Measurements from ENCODE around the gene MARCHF10.
"Not testable (repeated sequence)": the region's sequence is repeated elsewhere in the genome, so short reads cannot be mapped to it uniquely, and the experiment has no call there.

MARCHF10 gene

DNA sequence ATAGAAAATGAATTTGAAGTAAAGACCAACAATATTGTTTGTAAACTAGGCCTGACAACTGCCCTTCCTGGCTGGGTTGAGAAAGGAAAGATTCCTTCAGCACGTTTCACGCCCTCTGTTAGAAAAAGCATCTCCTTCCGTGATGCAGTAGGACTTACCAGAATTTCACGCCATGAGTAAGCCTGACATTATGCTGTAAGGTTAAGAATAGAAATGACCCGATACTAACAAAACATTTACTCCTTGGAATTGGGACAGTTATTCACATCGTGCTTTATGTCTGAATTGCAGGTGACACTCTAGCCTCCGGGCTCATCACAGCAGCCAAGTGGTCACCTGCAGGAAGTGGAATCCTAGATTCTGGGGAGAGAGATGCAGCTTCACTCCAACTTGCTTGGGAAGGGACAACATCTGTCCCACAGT is 17.5 kb downstream of the MARCHF10 start:
- no peak for DNase-seq (ENCODE audit: low read depth)

DNA sequence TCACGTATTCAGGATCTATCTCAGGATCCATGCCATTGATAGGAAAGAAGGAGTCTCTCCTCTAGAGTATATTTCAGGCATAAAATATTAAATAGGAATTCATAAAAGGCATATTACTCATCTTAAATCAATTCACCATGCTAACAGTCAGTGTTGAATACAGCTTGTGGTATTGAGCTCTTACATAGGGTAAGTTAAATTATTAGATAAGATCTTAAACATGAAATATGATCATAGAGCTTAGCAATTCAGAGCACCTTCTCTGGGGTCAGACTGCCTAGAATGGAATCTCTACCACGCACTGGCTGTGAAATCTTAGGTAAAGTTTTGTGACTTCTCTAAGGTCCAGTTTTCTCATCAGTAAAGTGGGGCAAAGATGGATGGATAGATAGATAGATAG is 20.7 kb downstream of the MARCHF10 start:
- no peak for DNase-seq (ENCODE audit: low read depth)

DNA sequence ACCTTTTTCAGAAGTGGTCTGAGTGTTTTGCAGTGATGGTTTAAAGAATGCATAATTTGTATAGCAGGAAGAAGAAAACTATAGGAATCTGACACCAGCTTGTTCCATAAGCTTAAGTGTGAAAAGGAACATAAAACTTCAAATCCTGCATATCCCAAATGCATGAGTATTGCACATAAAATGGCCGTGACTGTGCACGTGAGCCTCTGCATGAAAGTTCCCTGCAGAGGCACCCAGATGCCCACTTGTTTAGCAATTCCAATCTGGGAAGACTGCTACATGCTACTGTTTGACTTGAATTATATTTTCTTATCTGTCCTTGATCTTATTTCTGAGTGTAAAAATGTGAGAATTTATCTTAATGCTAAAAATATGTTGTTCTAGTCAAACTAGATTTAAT is 21.5 kb downstream of the MARCHF10 start:
- no peak for DNase-seq (ENCODE audit: low read depth)

DNA sequence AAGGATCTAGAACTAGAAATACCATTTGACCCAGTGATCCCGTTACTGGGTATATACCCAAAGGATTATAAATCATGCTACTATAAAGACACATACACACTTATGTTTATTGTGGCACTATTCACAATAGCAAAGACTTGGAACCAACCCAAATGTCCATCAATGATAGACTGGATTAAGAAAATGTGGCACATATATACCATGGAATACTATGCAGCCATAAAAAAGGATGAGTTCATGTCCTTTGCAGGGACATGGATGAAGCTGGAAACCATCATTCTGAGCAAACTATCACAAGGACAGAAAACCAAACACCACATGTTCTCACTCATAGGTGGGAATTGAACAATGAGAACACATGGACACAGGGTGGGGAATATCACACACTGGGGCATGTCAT is 22.1 kb downstream of the MARCHF10 start:
- not testable (repeated sequence) for DNase-seq (ENCODE audit: low read depth)

DNA sequence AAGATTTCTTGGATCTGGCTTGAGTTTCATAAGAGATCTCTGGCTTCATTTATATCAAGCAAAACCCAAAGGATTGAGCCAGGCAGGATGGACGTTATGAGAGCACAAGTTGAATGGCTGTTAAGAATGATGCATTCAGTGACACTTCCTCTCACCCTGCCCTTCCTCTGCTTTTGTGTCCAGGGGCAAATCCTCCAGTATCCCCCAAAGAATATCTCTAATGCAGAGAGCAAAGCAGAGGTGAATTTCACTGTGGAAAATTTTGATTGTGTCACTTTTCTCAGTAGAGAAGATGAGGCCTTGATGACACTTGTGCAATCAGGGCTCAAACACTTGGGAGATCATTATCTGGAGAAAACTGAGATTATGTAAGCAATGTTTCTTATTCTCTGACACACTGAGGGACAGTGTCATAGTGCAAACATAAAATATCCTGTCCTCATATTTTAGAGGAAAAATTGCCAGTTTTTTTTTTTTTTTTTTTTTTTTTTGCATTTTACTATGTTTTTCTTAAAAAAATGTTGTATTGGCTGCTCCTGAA is 25.3 kb downstream of the MARCHF10 start:
- no peak for DNase-seq (ENCODE audit: low read depth)

DNA sequence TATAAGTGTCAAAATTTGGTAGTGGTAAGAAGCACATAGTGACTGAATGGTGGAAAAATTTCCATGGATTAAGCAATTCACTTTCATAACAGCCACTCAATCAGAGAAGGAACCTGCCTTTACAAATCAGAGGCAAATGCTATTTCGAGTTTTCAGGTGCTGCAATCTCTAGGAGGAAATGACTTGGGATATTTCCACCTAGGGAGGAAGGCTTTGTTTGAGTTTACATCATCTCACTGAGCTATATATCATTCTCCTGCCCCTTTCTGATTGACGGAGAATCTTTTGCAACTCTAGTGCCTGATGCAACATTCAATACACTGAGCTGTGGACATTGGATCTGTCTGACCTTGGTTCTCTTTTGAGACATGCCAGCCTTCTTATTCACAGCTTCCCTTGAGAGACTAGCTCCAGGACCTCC is 26.3 kb downstream of the MARCHF10 start:
- DNase-seq (ENCODE audit: low read depth): no peak

DNA sequence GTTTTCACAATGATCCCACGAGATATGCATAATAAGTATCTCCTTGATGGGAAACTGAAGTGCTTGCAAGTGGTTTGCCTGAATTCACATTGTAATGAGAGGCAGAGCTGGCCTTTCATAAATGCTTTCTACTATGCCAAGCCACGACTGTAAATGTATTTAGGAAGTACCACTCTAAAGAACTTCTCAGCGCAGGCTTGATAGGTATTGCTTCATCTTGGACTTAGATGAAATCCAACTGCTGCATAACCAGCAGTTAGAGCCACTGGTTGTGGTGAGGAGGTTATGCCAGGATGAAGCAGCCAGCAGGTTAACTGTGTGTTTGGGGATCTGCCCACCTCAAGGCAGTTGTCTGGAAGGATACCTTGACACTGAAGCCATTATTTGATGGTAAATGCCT is 26.8 kb downstream of the MARCHF10 start:
- no peak for DNase-seq (ENCODE audit: low read depth)

DNA sequence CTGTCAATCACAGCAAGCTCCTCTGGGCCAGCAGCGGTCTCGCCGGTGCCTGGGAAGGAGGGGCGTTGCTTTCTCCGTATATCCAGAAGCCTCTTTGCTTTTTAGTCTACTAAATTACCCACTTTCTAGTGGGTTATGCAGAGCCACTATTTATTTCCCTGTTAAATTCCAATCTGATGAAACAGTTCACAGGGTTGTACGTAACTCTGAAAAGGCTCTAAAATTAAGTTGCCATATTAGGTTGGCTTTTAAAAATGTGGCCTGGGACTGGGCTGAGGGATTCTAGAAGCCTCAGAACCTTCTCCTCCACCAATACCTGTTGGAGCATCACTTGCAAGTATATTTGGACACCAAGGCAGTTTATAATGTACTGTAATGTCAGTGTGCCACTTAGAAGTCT is 27.2 kb downstream of the MARCHF10 start:
- no peak for DNase-seq (ENCODE audit: low read depth)

DNA sequence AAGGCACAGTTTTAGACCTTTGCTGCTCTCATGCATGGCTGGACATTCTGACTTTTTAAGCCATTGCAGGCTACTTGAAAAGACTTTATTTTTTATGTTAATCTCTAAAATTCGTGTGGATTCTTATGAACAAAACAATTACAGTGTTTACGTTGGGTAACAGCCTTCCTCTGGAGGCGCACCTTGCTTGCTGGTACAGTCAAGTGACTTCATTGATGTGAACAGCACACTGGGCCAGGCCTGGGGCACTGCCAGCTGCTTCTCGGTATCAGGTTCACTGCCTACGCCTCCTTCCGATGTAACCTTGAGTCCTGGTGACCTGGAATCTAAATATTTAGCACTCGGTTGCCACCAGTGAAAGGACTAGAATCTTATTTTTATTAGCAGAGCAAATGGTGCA is 27.8 kb downstream of the MARCHF10 start:
- DNase-seq (ENCODE audit: low read depth): no peak

DNA sequence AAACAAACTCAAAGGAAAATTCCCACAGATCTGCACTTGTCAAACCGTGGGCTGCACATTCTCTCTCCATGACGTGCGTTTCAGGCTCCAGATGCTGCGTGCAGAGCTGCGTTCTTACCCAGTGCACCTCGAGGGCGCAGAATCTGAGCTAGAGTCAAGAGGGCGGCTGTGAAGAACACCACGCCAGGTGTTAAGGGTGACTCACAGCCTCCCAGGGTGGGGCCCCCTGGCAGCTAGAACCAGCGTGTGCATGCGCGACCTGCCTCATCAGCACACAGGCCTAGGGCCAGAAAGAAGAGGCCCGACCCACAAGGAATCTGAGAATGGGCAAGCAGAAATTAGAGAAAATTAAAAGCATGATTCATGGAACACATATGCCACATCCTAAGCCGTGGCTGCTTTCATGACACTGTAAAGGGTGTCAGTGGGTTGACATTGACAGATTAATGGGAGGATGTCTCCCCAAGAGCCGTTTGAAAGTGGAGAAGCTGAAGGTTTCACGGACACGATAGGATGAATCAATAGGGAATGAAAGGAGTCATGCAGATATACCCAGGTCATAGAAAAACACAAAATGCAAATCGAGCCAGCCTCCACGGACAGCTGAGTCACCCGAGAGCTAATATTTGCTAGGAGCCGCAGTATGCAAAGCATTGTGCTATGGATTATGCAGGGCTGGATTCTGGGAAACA is 29.0 kb downstream of the MARCHF10 start:
- DNase-seq (ENCODE audit: low read depth): no peak

DNA sequence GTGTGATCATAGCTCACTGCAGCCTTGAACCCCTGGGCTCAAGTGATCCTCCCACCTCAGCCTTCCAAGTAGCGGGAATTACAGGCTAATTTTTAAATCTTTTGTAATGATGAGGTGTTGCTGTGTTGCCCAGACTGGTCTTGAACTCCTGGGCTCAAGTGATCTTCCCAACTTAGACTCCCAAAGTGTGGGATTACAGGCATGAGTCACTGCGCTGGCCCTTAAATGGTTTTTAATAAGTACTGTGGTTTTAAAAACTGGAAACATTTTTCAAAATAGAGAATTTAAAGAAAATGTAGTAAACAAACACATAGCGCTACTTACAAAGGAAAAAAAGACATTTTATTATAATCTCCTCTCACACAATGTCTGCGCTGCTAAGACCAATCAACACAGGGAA is 32.2 kb downstream of the MARCHF10 start:
- DNase-seq (ENCODE audit: low read depth): no peak

DNA sequence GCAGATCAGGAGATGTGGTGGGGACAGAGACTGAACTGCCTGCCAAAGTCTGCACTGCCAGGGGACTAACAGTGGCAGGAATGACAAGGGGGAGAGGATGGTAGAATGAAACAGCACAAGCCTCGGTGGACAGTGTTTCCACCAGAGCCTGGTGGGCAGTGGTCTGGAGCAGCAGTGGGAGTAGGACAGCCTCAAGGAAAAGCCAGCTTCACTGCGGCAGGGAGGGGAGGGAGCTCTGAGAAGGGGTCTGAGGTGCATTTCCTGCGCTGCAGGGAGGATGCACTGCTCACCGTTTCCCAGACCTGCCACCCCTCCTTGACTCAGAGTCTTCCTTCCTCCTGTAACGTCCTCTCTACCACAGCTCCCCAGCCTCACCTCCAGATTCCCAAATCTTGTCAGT is 33.8 kb downstream of the MARCHF10 start:
- DNase-seq (ENCODE audit: low read depth): no peak

DNA sequence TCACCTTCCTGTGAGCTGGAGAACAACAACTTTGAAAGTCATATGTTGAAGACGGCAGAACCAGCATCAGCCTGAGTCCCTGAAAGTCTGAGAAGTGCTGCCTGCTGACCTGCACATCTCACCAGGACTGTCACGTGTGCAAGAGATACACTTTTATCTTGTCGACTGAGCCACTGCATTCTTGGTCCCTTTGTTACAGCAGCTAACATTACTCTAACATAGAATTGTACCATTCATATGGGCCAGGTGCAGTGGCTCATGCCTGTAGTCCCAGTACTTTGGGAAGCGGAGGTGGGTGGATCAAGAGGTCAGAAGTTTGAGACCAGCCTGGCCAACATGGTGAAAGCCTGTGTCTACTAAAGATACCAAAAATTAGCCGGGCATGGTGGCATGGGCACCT is 40.1 kb downstream of the MARCHF10 start:
- no peak for DNase-seq (ENCODE audit: low read depth)

DNA sequence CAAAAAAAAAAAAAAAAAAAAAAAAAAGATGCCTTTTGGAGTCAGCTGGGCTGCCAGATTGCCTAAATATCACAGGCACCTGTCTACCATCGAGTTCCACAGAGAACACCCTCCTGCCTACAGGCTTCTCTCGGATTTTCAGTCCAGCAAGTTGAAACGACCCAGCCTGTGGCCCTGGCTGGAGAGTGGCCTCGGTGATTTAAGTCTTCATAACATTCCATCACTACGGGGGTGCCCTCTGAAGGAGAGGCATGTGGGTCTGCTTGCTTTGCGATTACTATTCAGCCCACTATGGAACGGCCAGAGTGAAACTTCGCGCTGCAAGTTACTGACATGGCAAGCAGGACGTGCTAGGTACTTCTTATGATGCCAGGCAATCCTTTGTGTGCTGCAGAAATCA is 42.8 kb downstream of the MARCHF10 start:
- no peak for DNase-seq (ENCODE audit: low read depth)

DNA sequence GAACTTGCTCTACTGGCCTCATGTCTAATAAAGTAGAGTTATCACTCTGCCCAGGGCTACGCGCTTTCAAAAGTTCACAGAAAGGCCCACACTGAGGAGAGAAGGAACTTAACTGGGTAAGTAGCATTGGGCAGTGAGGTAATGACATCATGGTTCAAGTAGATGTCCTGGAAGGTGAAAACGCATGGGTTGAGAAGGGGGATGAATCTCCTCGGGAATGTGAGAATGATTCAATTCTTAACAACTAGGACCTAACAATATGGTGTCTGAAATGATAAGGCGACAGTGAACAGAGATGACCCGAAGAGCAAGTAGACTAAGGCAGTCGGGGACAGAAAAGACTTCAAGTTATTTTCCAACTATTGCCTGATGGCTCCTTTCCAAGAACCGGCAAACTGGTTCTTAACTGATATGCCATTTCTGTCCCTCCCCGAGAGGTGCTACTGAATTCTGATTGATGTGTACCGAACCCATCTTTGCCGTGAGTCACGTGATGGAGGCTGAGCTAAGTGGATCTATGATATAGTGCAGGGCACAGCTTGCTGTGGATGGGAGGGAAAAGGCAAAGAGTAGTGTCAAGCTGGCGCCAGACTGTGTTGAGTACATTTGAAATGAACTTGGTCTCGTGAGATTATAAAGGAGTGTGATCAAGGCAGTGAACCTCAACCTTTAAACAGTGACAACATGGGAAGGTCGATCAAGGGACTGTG is 44.1 kb downstream of the MARCHF10 start:
- DNase-seq (ENCODE audit: low read depth): no peak

DNA sequence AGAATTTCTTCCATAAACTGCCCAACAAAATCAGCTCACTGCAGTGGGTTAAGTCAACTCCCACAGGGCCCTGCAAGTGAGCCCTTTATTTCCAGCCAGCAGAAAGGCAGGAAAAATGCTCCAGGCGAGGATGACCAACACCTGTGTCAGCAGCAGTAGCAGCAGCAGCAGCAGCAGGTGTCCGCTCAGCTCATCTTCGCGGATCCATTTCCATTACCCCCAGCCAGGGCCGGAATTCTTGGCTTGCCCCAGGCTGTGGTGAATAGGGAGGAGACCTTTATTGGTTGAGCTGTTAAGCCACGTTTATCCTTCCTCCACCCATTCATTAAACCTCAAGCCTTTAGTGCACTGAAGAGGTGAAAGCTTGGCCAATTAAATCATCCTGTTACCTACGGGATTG is 46.2 kb downstream of the MARCHF10 start:
- DNase-seq (ENCODE audit: low read depth): no peak

DNA sequence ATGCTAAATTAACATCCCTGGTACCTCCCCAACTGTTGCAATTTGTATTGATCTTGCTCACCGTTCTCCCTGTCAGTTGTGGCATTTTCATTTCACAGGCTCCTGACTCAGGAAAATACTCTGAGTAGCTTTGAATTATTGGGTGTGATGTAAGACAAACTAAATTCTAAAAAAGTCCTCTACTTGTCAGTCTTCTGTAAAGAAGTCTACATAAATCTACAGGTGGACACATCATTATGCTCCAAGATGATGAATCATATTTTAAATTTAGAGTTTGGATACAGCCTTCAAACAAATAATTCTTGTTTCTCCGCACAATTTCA is 47.2 kb downstream of the MARCHF10 start:
- no peak for DNase-seq (ENCODE audit: low read depth)

DNA sequence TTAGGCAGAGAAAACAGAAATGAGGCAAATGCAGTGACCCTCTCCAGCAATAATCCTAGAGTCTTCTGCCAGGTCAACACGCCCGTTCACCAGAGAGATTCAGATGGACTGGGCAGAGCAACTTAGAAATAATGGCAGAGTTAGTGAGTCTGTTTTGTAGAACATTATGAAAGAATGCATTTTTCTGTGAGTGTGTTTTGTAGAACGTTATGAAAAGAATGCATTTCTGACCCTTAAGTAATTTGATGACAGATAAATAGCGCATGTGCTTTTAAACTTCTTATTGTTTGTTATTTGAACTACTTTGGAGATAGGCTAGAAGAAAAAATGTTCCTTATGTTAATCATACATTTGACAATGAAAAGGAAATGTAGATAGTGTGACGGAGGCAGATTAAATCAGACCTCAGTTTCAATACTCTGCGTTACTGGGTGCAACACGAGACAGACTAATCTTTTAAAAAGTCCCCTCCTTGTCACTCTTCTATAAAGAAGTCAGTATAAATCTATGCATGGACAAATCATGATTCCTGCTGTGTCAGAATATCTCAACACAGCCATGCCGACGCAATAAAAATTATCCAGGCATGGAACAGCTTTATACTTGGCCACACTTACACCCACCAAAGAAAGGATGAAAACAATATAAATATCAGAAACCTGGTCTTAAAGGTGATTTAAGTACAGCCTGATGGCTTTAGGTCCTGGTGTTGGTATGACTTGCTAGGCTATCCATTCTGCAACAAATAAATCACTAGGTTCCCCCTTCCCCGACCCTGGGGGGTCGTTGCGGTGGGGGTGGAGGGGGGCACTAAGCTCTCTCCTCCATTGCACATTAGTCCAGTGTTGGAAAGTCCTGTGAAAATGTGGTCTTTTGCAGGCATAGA is 47.8 kb downstream of the MARCHF10 start:
- no peak for DNase-seq (ENCODE audit: low read depth)

DNA sequence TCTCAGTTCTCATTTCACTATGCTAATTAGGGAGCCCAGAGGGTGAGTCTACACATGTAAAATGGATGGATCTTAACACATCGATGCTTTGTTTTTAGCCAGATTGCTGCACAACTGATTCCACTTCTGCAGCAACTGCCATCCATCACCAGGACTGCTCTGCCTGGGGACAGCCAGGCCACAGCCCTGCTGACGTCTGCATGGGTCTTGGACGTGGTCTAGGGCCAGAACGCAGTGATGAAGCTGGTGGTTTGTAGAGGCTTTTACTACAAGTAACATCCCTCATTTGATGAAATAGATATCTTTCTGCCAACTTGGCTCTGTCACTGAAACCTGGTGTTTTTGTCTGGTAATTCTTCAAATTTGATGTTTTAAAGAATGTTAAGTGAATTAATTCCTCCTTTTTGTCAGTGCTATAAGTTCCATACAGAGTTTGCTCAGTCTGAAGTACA is 50.6 kb downstream of the MARCHF10 start:
- DNase-seq (ENCODE audit: low read depth): no peak

DNA sequence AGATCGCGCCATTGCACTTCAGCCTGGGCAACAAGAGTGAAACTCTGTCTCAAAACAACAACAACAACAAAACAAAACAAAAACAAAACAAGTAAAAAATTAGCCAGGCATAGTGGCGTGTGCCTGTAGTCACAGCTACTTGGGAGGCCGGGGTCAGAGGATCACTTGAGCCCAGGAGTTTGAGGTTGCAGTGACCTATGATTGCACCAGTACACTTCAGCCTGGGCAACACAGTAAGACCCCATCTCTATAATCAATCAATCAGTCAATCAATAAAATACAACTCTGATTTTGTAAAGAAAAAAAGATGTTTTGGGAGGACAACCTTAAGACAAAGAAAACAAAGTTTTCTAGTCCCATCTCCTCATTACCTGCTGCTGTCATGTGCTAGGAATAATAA is 51.9 kb downstream of the MARCHF10 start:
- DNase-seq (ENCODE audit: low read depth): no peak

DNA sequence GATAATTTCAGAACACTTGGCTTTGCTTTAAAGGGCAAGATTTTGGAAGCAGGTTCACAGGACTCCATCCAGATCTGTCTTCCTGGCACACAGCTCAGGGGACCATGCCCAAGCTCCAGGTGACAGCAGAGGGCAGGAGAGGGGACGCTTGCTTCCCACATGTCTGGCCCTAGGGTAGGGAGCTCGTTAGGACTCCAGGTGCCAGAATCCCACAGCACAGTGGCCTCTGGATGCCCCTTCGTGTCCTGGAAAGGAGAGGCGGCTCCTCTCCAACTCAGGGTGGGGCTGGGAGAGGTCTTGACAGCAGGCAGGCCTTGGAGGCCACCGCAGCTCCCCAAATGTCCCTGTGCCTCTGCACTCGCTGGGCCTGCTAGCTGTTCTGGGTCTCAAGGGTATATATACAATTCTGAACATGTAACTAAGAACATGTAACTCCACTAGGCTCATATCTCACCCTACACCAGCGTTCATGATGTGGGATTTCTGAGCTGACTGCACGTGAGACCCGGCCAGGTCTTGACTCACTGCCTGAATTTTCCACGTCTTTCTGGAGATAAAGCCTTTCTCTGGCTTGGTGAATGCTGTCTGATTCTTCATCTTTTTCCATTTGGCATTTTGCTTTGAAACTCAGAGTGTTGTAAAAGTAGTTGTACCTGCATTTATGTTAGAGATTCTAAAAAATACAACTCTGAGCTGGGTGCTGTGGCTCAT is 52.8 kb downstream of the MARCHF10 start:
- DNase-seq (ENCODE audit: low read depth): no peak

DNA sequence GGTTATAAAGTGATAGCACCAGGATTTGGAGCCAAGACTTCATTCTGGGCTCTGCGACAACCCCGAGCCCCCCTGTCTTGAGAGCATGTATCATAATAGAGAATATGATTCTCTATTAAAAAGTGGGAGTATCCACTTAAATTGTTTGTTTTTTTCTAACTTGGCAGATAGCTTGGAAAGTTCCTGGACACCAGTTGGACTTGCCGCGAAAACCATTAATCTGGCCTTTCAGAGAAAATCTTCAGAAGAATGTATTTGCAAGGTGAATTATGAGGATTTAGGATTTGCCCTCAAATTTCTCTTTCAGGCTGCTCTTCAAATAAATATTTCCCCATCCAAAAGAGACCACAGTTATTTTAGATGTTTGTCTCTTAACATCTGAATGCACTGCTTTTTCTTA is 53.5 kb downstream of the MARCHF10 start:
- no peak for DNase-seq (ENCODE audit: low read depth)

All from stimulated activated CD8-positive, alpha-beta memory T cell treated with anti-CD3 and anti-CD28 coated beads, Interleukin-12 subunit alpha, Interleukin-12 subunit beta, amount 100 ng/mL, for 4 hours (primary cell).